HG03025 (cell line): ENCODE results near the gene GPBAR1.

Experiments
- ATAC-seq: cut with Tn5 transposase; IDR thresholded peaks from one replicate; pipeline ENCODE4 v1.9.1; 2021; ENCODE audit warnings: mild to moderate bottlenecking, moderate library complexity; ENCODE audit not compliant: unreplicated experiment, low FRiP score

Gene GPBAR1

DNA sequence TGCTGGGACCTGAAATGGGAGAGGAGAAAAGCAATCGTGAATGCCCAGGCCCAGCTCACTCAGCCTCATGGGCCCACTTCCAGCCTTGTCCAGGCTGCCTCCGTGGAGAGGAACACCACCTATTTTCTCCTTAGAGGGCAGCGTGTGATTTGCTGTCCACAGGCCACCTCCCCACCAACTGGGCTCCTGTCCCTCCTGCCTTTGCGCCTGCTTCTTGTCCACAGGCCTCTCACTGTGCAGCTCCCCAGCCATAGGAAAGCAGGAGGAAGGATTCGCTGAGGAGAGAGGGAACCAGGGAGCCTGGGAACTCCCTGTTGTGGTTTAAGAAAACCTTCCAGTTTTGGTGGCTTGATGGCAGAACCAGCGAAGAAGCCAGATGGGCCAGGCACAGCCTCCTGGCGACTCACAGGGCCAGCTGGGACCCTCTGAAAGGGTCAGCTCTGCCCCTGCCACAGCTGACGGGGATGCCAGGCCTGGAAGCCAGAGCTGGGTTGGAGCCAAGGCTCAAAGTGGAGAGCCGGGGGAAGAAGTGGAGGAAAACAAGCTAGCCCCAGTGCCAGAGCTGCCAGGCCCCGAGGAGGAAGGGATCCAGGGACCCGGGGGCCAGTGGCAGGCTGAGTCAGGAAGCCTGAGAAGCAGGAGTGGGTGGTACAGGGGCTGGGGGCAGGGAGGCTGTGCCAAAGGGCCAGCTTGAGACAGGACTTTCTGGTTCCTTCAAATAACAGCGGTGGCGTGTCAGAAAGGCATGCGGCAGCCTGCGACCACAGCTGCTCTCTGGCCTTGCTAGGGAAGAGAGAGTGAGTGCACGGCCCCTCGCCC is 21.6 kb downstream of the GPBAR1 start:
- no peak for ATAC-seq

DNA sequence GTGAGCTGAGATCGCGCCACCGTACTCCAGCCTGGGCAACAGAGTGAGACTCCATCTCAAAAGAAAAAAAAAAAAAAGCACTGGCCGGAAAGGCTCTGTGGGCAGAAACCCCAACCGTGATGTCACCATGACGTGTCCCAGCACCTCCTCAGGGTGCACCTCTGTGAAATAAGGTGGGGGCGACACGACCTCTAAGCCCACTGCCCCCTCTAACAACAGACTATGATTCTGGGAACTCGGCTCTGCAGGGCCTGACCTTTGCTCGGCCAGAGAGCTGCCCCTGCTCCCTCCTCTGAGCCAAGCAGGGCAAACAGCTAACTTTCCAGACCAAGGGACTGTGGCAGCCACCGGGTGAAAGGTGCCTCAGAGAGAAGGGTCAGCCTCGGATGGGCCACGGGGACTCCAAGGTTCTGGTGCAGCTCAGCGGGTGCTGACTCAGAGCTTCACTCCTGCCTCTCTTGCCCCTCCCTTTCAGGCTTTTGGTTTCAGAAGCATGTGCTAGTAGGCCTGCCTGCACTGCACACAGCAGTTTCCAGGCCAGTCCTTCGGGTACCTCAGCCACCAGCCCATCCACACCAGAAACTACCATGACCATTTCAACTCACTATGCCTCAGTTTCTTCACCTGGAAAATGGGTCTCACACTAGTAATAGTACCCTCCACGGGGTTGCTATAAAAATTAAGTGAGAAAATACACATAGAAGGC is 23.4 kb downstream of the GPBAR1 start:
- peak; percentile 50 for ATAC-seq

DNA sequence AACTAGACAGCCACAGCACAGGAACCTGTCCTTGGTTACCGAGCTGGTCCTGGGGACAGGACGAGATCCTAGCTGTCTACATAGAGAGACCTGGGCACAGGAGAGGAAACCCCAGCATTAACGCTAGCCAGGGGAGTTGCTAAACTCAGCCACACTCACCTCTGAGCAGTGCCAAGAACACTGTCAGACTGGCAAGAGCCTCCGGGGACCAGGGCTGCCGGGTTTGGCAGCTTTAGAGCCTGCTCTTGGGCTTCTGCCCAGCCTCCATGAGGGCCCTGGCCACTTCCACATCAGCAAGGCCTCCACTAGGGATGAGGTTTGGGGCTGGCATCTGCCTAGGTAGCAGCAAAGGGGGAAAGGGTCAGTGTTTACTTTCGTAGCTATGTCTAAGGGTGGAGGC is 24.8 kb downstream of the GPBAR1 start:
- no peak for ATAC-seq

DNA sequence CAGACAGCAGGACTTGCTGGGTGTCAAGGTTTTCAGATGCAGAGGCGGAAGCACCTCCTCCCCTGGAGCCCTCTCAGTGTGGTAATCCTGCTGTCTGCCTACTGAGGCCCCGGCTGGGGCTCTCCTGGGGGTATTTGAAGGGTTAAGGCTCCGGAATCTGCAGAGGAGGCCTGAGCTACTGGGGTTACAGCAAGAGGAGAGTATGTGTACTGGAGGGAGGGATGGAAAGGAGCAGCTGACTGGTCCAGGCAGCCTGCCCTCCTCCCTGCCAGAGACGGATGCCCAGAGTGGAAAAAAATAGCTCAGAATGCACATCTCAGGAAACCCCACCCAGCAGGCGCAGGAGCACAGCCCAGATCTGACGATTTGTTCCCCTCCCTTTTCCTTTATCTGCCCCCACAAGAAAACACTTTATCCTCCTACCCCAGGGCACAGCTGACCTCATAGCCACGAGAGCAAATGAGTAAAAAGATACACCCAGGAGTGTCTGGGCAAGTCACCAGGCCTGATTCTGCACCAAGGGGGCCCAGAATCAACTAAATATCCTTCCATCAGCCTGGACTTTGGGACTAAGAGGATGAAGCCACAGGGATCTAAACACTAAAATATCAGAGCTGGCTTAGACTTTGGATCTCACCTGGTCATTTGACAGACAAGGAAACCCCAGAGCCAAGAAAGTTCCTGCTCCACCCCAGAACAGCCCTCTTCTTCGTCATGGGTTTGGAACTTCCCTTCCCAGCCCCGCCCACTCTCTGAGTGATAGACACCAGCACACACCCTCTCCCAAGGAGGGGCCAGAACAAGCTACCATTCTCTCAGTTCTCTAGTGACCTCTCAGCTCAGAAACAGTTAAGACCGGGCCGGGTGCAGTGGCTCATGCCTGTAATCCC is 26.0 kb downstream of the GPBAR1 start:
- ATAC-seq, result peak; percentile 52

DNA sequence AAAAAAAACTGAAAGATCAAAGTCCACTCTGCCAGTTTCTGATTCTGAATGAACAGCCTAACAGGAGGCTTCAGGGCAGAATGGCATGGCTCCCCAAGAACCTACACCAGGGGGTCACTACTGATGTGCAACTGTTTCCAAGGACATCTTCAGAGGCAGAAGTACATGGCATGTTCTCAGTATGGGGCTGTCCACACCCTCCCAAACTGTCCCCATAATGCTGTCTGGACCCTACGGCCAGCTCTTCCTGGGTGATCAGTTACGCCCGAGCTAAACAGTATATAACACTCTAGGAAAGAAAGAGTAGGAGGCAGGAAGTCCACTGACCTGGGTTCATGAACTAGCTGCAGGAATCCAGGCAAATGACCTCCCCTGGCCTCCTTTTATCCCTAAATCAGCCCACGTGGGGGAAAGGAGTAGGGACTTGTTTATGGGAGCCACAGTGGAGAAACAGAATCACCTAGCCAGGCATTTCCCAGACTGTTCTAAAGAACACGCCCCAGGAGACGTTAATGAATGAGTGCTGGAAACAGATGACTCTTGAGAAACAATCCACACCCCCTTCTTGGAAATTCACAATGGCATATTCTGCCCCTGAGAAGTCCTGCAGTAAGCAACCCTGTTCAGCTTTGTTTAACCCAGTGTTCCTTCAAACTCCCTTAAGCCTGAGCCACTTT is 29.0 kb downstream of the GPBAR1 start:
- no peak for ATAC-seq

DNA sequence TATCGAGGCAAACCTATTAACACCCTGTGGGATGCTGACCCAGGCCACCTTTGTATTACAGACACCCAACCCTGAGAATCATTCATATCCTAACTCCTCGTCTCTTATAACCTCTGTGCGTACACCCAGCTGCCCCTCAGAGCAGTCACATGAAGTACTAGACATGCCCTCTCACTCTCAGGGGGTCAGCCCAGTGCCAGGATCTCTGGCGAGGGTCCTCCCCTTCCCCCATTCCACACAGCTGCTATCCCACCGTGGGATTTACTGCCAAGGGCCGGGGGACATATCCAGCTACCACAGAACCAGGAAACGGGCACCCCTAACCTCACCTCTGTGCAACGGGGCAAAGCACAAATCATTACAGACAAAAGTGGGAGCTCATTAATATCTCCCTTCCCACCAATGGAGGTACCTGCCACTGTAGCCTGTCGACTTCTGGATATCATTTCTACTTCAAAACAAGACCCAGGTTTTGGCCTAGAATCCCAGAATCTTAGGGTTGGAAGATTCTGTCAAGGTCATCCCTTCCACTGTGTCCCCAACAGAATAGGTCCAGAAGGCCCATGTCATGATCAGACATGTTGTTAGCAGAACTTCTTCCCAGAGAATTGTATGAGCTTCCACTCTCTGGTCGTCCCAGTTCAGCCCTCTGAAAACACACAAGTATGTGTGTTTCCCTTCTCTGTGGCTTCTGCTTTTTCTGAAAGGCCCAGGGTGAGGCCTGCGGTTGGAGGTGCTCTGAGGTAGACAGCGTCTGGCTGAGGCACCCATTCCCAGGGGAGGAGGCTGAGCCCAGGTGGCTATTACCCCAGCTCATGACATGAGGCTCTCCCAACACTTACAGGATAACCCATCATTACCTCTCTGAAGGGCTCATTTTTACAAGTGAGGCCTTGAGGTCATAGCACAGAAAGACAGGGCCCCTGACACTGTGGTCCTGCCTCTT is 29.8 kb downstream of the GPBAR1 start:
- peak; percentile 47 for ATAC-seq

GRCh38 chr2:218291318-218292047 is 30.7 kb downstream of the GPBAR1 start:
- ATAC-seq, result no peak

DNA sequence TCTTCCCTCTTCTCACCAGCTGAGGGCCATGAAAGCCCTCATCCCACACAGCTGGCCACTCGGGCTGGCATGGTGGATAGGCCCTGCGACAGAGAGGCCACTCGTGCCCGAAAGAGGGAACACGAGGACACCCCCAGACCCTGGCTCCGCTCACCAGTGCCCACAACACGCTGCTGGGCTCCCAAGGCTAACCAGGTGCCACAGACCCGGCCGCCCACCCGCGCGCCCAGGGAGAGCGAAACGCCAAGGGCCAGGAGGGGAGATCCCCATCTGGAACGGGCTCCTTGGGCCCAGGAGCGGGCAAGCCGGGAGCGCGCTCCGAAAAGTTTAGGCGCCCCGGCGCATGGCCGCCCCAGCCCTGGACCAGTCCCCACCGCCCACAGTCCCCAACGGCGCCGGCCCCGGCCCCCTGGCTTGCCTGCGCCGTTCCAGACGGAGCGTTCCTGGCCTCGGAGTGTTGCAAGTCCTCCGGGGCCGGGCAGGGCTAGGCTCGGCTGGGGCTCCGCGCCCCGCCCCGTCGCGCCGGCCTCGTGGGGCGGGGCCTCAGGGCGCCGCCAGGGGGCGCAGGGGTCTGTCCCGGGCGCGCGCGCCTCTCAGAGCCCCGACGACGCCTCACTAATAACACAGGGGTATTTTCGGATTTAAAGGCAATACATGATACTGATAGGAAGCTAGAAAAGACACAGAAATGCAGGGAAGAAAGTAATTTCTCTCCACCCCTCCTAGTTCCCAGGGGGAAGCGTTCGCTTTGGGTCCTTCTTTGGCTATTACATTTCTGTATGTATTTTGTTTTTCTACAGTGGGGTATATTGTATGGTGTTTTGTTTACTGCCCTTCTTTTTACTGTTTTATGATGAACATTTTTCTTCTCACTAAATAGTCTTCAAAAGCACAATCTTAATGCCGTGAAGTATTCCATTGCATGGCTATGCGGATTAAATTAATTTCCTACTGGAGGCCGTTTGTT is 31.5 kb downstream of the GPBAR1 start, which contains the start of gene TMBIM1:
Gene TMBIM1 (minus strand): TSS at position 456 of the 967 bp plus-strand sequence. CDS start 10,362 bp downstream, outside the sequence.
- peak; percentile 68 for ATAC-seq

DNA sequence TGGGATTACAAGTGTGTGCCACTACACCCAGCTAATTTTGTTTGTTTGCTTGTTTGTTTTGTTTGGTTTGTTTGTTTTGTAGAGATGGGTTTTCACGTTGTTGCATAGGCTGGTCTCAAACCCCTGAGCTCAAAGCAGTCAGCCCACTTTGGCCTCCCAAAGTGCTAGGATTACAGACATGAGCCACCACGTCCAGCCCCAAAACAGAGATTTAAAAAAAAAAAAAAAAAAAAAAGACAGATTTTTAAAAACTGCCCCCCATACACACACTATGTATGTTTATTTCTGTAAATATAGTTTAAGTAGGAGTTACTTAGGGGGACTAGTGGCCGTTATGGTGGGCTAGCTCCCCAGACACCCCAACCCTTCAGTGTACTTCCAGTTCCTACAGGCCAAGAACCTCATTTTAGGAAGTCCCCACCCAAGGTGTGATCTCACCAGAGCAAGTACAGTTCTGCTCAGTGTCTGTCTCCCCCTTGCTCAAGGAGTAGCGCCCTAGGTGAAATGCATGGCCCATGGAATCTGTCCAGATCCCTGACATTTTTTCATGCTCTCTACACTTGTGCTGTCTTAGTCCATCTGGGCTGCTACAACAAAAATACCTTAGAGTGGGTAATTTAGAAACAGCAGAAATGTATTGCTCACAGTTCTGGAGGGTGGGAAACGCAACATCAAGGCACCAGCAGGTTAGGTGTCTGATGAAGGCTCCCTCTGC is 33.1 kb downstream of the GPBAR1 start:
- no peak for ATAC-seq

- ATAC-seq, result no peak
Observed at GRCh38 chr2:218294430-218295022, 33.7 kb downstream of the GPBAR1 start.

DNA sequence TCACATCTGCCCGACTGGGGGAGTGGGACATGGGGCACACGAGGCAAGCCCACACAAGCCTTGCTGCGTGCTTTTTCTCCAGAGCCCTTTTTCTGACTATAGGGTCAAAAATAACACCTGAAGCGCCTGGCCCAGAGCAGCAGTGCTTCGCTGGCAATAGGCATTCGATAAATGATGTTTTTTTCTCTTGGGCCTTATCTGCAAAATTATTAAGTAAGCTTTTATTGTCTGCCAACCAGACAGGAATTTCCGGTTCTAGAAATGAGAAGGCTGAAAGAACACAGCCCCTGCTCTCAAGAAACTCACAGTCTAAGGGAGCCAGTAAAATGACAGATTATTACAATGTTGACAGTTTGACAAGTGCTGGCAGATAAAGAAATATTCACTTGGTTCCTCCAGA is 34.2 kb downstream of the GPBAR1 start:
- ATAC-seq, result no peak

- ATAC-seq, result no peak
Observed at GRCh38 chr2:218296200-218296599, 35.4 kb downstream of the GPBAR1 start.

DNA sequence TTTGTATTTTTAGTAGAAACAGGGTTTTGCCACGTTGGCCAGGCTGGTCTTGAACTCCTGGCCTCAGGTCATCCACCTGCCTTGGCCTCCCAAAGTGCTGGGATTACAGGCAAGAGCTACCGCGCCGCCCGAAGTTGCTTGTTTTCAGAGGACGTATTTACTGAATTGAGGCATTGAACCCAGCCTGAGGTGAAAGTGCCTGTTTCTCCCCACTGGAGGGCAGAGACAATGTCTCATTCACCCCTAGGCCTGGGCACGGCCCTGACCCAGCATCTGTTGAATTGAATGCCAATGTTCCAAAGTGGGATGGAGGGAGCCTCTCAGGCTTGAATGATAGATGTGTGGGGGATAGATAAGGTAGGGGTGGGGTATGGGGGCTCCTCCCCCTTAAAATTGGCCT is 36.0 kb downstream of the GPBAR1 start:
- ATAC-seq, result no peak

DNA sequence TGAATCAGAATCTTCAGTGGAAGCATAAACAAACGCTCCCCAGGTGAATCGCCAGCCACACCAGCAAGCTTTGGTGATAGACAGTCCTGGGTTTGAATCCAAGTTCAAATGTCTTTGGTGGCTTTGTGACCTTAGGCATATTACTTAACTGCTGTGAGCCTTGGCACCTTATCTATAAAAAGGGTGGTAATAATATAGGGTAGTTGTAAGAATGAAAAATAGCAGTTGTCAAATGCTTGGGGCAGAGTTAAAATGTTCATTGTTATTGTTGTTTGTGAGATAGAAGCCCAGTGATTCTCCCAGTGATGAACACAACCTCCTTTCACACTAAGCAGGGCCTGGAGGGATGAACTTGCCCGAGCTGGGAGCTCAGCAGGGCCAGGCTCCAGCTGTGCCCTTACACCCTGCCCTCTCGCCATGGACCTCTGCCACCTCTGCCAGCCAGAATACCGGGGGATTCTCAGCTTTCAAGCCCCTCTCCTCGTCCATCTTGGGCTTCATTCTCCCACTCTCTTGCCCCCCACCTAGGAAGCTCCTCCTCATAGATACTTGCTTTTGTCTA is 37.6 kb downstream of the GPBAR1 start:
- ATAC-seq, result no peak

DNA sequence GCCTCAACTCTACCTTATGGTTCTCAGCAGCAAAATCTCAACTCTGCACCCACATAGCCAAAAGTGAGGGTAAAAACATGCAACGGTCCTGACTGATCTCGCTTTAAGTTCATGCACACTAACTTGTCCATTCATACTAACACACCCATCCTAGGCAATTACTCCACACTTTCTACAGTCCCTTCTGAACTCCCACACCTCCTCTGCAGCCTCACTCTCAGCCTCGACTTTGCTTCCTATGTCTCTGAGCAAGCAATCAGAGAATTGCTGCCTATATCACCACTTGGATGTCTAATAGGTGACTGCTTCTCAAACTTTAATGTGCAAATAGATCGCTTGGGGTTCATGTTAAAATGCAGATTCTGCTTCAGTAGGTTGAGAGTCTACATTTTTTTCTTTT is 39.3 kb downstream of the GPBAR1 start:
- ATAC-seq, result no peak

DNA sequence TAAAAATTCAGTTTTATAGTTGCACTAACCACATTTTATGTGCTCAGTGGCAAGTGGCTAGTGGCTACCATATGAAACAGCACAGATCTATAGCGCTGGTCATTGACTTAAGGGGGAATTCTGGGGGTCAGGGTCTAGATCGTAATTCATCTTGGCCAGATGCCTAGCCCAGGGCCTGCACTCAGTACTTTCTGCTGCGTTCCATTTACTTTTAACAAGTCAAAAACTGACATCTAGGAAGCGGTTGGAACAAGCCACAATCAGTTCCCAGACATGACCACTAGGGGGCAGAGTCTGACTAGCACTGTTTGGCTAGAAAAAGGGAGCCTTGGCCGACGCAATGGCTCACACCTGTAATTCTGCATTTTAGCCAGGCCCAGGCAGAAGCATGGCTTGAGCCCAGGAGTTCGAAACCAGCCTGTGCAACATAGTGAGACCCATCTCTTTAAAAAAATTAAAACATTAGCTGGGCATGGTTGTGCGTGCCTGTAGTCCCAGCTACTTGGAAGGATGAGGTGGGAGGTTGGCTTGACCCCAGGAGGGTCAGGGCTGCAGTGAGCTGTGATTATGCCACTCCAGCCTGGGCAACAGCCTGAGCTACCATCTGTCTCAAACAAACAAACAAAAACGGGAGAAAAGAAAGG is 40.5 kb downstream of the GPBAR1 start:
- no peak for ATAC-seq
